ENCODE results near the gene ESPN. TPM values are rescaled to one million over a fixed set of nuclear protein-coding genes. Genes with fewer than 3 reads are reported as not detected.

ESPN gene
- polyA plus RNA-seq, 1 experiment = not detected

DNA sequence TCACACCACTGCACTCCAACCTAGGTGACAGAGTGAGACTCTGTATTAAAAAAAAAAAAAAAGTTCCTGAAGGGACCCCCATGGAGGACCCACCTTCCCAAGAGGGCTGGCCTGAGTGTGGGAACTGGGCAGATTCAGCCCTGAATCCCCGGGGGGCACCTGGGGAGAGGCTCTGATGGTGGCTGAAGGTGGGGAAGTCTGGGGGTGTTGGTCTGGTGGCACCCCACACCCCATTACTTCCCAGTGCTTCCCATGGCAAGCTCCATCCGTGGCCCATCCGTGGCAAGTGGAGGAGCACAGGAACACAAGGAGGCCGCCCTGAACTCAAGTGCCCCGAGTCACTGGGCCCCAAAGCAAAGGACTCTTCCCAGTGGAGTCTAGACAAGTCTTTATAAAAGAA, 42.2 kb downstream of the ESPN start:
- peaks cover 4% of the 10 kb centered on the region; the same call in 1 of the 2 replicates for H3K9me3 ChIP-seq (ENCODE audit: control insufficient read depth, insufficient read depth, low read length)
- H3K27me3 ChIP-seq (ENCODE audit: control insufficient read depth, insufficient read depth, low read length) = peaks cover under 1% of the 10 kb centered on the region
- no peak overlapping the region for H3K27ac ChIP-seq (ENCODE audit: low read depth, low read length)
- H3K4me3 ChIP-seq (ENCODE audit: low read depth, low read length) = no peak overlapping the region
- CTCF ChIA-PET = interaction anchor here (0.5 to 2.7 kb wide), 4 partner anchors 9 to 88 kb away, joined by 3 to 11 read pairs (median 4); partner anchors contain the start of gene TAS1R1
- DNase-seq (ENCODE audit: low read depth, low spot score) = no peak
- POLR2A ChIA-PET = interaction anchor here (0.7 kb wide), 1 partner anchor 259 kb away, joined by 3 read pairs; no protein-coding TSS in a partner anchor
- TF ChIP-seq CTCF (IDR thresholded peaks at IDR 0.05; ENCODE audit: low read depth, low read length) = no peak

DNA sequence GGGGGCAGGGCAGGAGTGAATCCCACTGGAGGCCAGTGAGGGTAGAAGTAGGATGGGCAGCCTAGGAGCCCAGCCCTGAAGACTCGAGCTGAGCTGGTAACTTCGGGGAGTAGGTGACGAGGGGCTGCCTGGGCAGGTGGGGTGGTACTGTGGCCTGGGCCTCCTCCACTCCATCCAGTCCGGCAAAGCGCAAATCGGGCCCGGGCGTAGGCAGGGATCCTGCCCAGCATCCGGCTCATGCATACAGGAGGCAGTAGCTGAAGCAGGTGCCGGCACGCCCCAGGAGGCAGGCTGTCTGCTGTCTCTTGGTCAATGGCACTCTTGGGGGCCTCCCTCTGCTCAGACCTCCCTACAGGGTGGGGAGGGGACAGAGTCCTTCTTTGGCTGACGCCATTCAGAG, 42.6 kb downstream of the ESPN start:
- H3K4me3 ChIP-seq (ENCODE audit: low read depth, low read length) = no peak overlapping the region
- no peak overlapping the region for H3K27ac ChIP-seq (ENCODE audit: low read depth, low read length)
- ChIA-PET CTCF (interaction anchor here (0.5 to 2.7 kb wide), 4 partner anchors 9 to 88 kb away, joined by 3 to 11 read pairs (median 4); partner anchors contain the start of gene TAS1R1), POLR2A (no interaction called here)
- TF ChIP-seq CTCF (IDR thresholded peaks at IDR 0.05; ENCODE audit: low read depth, low read length) = no peak
- H3K27me3 ChIP-seq (ENCODE audit: control insufficient read depth, insufficient read depth, low read length) = no peaks in the 10 kb centered on the region
- DNase-seq (ENCODE audit: low read depth, low spot score) = no peak
- peaks cover 2% of the 10 kb centered on the region; the same call in 1 of the 2 replicates for H3K9me3 ChIP-seq (ENCODE audit: control insufficient read depth, insufficient read depth, low read length)

DNA sequence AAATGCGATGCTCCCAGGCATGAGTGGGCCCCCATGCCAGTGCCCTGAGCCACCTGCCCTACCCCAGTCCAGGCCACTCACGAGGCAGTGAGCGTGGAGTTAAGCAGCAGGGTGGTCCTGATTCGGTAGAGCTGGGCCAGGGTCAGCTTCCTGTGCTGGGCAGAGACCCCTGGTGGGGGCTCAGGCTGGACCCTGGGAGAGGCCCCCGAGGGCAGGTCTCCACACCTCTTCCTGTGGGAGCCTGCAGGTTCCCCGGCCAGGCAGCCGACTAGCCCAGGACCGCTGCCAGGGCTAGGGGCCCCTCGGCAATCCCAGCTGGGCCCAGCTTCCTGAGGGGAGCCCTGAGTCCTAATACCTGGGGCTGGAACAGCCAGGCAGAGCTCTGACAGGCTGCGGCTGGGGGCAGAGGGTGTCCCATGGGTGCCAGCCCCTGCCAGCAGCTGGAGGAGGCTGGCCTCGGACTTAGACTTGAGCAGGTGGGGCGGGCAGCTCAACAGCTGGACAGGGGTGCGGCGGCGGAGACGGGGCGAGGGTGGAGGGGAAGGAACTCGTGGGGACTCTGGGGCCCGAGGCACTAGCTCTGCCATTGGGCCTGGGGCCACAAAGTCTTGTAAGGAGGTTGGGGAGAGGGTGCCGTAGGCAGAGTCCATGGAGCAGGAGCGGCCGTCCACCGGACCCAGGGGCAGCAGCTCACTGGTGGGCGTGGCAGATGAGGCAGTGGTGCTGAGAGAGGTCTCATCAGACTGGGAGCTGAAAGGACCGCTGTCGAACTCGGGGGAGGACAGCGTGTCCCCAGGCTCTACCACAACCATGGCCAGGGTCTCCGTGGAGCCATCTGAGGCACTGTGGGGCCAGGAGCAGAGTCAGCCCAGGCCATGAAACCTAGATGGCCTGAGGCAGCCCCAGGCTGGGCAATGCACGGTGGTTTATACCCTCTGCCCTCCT, 43.4 kb downstream of the ESPN start:
- no peak for DNase-seq (ENCODE audit: low read depth, low spot score)
- POLR2A ChIA-PET = interaction anchor here (0.6 kb wide), 1 partner anchor 434 kb away, joined by 9 read pairs; no protein-coding TSS in a partner anchor
- Histone ChIP-seq H3K4me3 (ENCODE audit: low read depth, low read length) (no peak overlapping the region), H3K27ac (ENCODE audit: low read depth, low read length) (no peak overlapping the region), H3K27me3 (ENCODE audit: control insufficient read depth, insufficient read depth, low read length) (no peaks in the 10 kb centered on the region), H3K9me3 (ENCODE audit: control insufficient read depth, insufficient read depth, low read length) (no peaks in the 10 kb centered on the region; the same call in 1 of the 2 replicates)
- no peak for TF ChIP-seq CTCF (IDR thresholded peaks at IDR 0.05; ENCODE audit: low read depth, low read length)
- CTCF ChIA-PET = interaction anchor here (0.5 to 2.7 kb wide), 3 partner anchors 8 to 22 kb away, joined by 3 to 11 read pairs (median 5); no protein-coding TSS in a partner anchor

DNA sequence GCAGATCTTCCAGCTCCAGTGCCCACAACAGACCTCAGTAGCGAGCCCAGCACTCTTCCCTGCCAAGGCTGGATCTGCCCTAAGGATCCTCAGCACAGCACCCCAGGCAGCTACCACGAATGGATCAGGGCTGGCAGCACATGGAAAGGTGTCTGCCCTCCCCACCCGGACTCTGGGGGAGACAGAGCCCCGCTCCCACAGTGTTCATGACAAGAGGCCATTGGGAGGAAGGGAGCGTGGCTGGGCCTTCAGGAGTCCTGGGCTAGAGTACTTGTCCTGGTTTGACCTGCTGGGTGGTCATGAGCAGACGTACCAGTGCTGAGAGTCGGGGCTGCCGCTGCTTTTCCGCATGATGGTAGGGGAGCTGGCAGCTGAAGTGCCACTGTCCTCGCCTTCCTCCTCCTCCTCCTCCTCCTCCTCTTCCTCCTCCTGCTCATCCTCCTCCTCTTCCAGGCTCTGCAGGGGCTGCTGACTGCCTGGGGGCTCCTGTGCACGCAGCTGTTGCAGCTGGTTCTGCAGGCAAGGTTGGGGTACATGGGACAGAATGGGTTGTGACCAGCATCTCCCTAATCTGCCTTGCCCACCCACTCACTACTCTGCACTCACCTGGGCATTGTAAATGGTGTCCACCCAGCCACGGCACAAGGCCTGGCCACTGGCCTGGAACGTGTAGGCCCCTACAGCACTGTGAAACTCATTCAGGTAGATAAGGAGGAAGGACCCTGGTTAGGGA, 44.3 kb downstream of the ESPN start:
- no peak for TF ChIP-seq CTCF (IDR thresholded peaks at IDR 0.05; ENCODE audit: low read depth, low read length)
- CTCF ChIA-PET = interaction anchor here (0.9 to 2.7 kb wide), 2 partner anchors 9 to 21 kb away, joined by 3 to 11 read pairs; no protein-coding TSS in a partner anchor

More for the DNA sequence above, 44.3 kb downstream of the ESPN start:
- H3K27me3 ChIP-seq (ENCODE audit: control insufficient read depth, insufficient read depth, low read length) = no peaks in the 10 kb centered on the region
- no peak for DNase-seq (ENCODE audit: low read depth, low spot score)
- no peak overlapping the region for H3K27ac ChIP-seq (ENCODE audit: low read depth, low read length)
- H3K9me3 ChIP-seq (ENCODE audit: control insufficient read depth, insufficient read depth, low read length) = no peaks in the 10 kb centered on the region; the same call in 1 of the 2 replicates
- no peak overlapping the region for H3K4me3 ChIP-seq (ENCODE audit: low read depth, low read length)
- POLR2A ChIA-PET = no interaction called here

Measured in AG04450 (cell line).